Stimulated activated CD8-positive, alpha-beta memory T cell treated with anti-CD3 and anti-CD28 coated beads, Interleukin-4, amount 100 ng/mL, for 48 hours (primary cell): ENCODE data around the gene MAPKBP1.

Experiments used
- DNase-seq: peaks from one replicate; pipeline ENCODE4 v3.0.0-alpha.2; 2020

MAPKBP1 gene

DNA sequence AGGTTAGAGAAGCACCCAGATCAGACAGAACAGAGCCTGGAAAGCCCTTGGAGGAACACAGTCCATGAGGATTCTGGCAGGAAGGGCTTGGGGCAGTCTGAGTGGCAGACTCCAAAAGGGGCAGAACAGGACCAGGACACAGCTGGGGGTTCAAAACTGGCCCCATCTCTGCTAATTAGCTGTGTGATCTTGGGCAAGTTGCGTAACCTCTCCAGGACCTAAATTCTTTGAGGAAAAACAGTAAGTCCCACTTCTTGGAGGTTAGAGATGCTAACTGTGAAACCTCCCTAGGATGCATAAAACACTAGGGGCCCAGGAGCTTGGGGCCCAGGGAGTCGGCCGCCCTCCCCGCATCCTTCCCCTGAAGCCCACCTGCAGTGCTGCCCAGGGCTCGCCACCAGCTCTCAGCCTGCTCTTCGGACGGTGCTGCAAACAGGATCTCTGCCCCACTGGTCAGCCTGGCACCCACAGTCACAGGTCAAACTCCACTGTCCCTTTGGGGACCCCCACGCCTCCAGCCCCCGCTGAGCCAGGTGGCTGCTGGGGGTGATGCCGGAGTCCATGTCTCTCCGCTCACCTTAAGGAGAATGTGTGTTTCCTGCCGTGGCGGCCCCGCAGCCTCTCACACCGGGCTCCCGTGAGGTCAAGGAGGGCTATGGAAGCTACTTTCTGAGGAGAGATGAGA lies 76.3 kb downstream of the MAPKBP1 start:
- no peak for DNase-seq

DNA sequence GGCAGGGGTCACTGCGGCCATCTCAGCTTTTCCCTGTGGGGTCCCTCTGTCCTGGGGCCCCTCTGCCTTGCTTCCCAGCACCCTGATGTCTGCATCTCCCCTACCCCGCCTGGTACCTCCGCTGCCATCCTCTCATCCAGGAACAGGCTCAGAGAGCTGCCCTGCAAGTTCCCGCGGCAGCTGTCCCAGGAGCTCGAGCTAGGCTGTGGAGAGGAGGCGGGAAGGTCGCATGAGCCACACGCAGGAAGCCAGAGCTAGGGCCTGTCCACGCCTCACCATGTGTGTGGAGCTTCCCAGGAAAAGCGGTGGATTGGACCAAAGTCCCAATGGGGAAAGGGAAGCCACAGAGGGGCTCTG lies 76.9 kb downstream of the MAPKBP1 start:
- no peak for DNase-seq

DNA sequence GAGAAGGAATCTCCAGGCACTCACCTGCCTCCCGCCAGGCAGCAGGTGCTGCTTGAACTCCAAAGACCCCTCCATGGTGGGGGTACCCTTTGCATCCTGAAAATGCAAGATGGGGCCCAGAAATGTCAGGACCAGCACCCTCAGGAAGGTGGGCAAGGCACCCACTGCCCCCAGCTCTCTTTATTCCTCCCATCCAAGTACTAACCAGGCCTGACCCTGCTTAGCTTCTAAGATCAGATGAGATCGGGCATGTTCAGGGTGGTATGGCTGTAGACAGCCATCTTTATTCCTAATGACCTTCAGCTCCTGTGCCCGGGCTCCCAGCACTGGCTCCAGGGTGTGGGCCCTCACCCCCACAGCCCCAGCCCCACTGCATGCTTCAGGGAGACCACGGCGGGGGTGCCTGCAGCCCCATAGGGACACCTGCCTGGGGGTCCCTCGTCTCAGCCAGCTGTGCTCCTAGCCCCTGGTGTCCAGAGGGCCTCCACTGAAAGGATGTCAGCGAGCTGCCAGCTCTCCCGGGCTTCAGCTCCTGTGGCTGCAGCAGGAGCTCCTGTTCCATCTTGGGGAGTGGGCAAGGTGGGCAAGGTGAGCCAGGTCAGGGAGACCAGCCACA lies 77.6 kb downstream of the MAPKBP1 start:
- DNase-seq, result no peak

DNA sequence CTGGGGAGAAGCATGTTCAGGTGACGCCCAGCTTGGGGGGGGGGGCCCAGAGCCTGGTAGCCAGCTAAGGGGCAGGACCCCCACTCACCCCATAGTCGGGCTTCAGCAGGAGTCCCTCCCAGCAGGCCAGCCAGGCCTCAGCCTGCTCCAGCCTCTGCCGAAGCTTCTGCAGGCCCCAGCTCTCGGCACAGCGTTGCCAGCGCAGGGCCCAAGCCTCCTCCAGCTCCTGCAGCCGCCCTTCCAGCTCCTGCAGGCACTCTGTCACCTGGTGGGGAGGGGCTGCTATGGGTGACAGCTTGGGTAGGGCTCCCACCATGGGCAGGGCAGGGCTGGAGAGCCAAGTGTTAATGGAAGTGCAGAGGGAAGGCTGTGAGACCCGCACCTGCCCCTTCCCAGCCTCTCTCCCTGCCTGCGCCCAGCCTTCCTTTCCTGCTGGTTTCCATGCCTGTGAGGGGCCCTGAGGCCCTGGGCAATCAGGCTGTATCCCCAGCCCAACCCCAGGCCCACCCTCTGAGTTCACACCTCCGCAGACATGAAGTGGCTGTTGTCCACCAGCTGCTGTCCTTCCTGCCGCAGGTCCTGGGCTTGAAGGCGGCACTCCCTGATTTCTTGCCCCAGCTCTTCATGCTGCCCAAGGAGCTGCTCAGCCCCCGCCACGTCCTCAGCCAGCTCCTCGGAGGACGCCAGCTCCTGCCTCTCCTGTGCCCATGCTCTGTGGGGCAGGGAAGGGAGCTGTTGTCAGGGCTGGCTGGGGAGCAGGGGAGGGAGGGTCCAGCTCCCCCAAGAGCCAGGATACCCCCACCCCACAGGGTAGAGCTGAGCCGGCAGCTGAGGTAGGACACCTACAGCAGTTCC lies 78.7 kb downstream of the MAPKBP1 start:
- no peak for DNase-seq

DNA sequence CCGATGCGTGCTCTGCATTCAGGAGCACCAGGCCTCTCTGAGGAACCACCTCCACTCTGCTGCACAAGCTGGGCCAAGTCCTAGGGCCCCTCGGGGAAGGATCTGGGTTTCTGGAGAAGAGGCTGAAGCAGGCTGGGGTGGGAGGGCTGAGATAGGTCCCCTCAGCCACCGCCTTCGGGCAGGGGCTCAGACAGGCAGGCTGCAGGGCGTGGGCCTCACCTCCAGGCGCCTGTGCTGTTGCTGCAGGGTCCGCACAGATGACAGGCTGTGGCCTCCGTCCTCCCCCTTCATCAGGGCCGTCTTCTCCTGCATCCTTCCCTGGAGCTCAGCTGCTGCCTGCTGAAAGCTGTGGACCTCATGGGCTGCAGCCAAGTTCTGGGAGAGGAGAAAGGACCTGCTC lies 79.5 kb downstream of the MAPKBP1 start:
- DNase-seq, result no peak

DNA sequence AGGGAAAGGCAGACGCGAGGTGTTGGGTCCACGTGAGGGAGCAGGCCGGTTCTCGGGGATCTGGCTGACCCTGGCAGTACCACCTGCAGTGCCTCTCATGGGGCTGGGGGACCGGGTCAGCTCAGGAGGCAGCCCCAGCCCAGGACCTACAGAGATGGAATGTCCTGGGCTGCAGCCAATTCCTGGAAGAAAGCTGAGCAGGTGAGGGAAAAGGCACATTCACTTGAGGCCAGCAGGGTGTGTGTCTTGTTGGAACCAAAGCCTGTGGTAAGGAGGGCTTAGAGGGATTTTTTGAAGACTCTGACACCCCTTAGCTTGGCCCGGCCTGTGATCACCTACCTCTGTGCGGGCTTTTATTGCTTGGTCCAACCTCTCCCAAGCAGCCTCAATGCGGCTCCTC lies 80.2 kb downstream of the MAPKBP1 start:
- DNase-seq, result no peak

DNA sequence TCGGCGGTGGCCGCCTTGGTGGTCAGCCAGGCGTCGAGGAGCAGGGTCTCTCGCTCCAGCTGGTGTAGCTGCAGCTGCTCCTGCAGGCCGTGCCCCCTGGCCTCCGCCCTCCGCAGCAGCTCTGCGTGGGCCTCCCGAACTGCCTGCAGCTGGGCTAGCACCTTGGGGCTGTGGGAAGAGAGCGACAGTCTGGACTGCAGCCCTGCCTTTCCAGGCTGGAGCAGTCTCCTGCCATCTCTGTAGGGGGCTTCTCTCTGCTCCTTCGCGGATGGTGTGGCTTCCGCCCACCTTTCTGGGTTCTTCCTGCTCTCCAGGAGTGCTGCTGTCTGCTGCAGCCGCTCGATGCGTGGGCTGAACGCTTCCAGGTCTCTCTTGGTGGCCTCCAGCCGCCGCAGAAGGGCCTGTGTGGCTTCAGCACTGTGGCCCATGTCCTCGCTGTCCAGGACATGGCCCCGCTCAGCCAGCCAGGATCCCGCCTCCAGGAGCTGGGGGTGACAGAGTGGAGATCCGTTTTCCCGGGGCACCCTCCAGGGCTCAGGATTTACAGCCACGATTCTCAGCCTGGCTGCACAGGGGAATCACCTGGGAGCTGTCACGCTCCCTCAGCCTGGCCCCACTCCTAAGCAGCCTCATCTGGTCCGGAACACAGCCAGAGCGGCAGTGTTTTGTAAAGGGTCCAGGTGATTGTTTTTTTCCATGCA lies 81.1 kb downstream of the MAPKBP1 start:
- no peak for DNase-seq

DNA sequence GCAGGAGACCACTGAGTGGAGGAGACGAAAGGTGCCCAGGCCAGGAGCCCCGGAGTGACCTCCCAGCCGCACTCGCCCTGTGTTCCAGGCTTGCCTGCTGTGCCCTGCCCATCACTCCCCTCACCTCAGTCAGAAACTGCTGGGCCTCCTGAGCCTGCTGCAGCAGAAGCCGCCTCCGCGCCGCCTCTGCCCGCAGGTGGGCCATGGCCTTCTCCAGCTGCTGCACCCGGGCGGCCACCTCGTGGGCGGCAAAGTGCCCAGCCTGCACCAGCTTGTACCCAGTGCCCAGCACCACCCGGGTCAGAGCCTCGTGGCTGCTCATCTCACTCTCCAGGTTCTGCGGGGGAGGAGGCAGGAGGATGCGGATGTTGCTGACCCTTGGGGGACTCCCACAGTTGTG lies 82.0 kb downstream of the MAPKBP1 start:
- DNase-seq, result no peak

DNA sequence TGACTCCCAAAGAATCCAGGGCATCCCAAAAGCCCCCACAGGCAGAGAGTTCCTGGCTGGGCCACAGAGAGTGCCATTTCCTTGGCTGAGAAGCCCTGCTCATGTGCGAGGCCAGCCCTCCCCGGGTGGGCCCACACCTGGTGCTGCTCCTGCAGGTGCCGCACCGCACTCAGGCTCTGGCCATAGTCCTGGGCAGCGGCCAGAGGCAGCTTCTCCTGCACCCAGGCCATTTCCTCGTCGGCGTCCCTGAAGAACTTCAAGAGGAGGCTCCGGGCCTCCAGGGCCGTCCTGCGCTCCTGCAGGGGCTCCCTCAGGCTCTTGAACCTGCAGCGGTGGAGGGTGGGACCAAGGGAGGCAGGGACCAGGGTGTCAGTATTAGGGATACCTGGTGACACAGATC lies 82.4 kb downstream of the MAPKBP1 start:
- no peak for DNase-seq

DNA sequence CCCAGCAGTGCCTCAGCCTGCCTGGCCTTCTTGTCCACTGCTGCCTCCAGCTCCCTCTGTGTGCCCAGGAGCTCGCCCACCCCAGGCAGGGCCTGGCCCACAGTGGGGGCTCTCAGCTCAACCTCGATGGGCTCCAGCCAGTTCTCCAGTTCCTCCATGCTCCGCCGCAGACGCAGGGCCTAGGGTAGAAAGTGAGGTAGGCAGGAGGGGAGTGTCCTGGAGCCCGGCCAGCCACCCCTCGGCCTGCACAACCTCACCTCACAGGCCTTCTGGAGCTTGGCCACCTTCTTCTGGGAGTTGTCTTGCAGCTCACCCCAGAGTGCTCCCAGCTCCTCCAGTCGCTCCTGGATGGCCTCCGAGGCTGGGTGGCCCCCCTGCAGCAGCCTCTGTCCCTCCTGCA lies 83.0 kb downstream of the MAPKBP1 start:
- DNase-seq, result no peak

DNA sequence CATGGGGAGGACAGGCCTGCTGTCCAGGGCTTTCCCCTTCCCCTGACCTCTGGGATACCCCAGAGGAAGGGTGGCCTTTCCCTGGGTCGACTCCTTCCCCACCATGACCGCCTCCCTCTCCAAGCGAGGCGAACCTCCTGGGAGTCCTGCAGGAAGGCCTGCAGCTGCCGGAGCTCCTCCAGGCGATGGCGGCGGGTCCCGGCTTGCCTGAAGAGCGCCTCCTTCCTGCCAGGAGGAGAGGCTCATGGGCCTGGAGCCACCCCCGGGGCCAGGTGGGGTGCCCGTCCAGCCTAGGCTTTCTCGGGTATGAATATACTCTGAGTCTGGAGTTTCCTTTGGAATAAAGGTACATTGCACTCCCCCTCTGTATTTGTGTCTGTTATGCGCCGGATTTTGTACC lies 84.5 kb downstream of the MAPKBP1 start:
- no peak for DNase-seq

DNA sequence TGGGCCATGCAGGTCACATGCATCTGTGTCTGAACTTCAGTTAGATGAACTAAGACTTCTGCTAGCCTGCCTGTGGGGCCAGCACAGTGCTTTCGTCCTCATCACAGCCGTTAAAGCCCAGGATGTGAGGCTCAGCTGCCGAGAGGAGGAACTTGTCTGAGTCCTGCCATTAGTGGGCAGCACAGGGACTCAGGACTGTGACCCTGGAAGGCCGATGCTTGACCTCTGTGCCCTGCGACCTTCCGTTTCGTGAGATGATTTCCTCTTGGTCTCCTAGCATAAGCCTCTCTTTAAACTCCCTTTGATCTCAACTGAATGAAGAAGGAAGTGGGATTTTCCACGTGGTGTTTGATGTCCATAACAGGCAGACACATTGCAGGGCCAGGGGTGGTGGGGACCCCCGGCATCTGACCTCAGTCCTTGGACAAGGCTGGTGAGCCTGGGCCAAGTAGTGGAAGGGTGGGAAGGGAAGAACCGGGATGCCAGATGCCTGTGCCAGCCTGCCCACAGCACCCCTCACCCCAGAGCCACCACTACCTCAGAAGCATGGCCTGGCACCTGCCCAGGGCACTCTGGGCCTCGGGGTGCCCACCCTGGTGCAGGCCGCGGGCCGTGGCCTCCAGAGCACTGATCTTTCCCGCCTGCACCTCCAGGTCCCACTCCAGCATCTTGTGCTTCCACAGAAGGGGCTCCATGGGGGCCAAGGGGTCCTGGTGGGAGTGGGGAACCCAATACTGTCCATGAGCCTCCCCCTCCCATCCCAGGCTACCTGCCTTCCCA lies 86.0 kb downstream of the MAPKBP1 start:
- DNase-seq, result no peak

DNA sequence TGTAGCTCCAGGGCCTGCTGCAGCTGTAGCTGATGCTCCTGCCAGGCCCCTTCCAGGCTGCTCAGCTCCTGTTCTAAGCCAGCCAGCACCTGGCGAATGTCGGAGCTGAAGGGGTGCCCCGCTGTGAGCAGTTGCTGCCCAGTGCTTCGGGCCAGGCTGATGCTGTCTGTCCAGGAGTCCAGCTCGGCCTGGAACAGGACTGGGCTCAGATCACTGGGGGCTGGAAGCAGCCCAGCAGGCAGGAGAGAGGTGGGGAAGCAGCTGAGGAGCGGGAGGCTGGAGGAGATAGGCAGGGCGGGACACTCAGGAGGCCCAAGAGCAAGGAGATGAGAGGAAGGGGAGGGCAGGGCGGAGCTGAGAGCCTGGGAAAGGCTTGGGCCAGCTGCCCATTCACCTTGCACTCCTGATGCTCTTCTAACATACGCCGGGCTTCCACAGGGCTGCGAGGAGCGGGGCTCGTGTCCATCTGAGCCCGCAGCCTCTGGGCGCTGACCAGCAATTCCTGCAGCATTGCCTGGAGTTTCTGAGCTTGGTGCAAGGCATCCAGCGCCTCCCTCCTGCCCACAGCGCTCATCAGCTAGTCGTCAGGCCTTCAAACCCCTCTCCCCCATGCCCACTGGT lies 87.6 kb downstream of the MAPKBP1 start:
- no peak for DNase-seq

DNA sequence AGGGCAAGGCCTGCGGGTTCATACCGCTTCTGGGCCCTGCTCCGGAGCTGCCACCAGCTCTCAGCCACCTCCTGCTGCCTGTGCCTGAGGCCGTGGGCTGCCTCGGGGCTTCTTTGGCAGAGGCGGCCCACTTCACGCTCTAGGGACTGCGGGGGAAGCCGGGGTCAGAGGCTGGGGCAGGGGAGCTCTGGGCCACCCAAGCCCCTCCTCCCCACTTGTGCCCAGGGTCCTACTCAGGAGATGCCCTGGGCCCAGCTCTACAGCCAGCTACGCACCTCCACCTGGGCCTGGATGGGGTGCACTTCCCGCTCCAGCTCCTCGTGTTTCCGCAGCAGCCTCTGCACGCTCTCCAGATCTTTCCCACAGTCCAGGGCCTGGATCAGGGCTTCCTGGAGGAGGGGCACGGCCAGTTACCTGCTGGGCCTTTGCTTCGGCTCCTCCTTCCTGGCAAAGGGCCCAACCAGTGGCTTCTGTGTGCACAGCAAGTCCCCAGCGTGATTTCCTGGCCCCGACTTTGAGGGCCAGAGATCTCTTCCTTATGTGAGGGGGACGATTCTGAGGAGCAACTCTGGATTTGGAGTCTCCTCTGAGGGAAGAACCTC lies 88.3 kb downstream of the MAPKBP1 start:
- DNase-seq, result no peak

DNA sequence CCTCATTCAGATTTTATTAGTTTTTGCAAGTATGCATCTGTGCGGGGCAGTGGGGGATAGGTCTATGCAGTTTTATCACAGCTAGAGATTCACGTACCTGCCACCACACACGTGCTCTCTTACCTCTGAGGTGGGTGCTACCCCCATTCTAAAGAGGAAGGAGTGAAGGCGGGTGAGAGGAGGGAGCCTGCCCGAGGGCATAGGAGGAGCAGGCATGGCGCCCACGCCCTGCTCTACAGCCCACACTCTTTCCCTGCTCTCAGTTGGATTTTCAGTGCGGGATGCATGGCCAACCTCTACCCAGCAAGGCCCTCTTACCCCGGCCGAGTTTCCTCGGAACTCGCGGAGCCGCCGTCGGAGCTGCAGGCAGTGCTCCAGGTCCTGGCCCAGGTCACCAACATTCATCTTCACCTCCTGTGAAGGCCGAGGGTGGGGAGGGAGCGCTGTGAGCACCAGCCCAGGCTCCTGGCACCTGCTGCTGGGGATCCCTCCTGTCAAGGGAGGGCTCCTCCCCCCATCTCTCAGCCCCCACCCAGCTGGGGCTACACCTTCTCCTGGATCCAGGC lies 91.3 kb downstream of the MAPKBP1 start:
- no peak for DNase-seq

DNA sequence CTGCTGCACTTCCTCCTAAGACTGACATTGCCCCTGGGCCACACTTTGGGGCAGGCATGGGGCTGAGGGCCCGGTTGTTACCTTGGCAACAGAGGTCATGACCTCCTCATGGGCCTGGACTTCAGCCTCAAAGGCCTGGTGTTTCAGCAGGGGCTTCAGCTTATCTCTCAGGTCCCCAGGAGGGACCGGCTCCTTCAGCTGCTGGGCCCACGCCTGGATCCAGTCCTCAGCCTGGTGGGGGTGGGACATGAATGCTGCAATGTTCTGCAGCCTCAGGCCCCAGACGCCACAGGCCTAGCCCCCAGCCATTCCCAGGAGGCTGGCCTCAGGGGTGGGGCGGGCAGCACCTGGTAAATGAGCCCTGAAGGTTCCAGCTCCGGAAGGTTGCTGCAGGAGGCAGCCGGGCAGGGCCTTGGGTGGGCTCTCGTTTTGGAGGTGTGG lies 92.0 kb downstream of the MAPKBP1 start:
- no peak for DNase-seq

DNA sequence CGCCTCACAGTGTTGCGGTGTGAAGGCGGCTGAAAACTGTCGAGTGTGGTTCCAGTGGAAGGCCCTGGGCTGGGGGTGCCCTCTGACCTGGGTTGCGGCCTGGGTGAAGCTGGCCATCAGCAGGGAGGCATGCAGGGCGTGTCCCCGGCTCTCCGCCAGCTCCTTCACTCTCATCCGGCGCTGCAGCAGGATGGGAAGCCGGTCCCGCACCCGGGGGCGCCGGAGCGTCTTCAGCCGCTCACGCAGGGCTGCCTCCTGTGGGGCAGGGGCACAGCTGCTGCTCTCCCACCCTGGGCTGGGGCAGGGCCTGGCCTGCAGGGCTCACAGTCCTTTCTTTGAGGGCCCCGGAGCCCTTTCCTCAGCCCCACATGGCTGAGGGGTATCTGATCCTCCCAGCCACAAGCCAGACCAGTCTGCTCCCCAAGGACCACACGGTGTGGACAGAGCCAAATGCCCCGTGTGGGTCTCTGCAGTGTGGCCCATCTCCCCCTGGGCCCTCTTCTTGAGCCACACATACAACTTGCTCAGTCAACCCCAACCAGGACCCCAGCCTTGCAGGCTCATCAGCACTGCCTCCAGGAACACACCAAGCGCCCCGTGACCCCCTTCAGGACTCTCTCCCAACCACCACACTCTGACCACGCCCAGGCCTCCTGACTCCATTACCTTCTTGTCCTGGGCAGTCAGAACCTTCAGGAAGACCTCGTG lies 92.7 kb downstream of the MAPKBP1 start:
- DNase-seq, result no peak

DNA sequence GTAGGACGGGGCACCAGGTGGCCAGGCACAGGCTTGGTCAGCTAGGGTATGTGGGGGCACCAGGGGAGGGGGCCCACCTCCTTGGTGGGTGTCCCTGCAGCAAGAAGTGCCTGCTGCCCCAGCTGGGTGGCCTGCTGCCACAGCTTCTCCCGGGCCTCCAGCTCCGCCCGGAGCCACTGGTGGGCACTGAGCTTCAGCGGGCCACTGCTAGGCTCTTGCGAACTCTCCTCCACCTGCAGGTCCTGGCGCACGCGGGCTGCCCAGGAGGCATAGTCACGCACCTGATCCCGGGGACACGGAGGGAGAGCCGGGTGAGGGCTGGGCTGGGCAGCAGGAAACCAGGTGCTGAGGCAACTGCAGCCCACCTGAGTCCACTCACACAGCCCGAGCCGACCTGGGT lies 94.0 kb downstream of the MAPKBP1 start:
- DNase-seq, result no peak

DNA sequence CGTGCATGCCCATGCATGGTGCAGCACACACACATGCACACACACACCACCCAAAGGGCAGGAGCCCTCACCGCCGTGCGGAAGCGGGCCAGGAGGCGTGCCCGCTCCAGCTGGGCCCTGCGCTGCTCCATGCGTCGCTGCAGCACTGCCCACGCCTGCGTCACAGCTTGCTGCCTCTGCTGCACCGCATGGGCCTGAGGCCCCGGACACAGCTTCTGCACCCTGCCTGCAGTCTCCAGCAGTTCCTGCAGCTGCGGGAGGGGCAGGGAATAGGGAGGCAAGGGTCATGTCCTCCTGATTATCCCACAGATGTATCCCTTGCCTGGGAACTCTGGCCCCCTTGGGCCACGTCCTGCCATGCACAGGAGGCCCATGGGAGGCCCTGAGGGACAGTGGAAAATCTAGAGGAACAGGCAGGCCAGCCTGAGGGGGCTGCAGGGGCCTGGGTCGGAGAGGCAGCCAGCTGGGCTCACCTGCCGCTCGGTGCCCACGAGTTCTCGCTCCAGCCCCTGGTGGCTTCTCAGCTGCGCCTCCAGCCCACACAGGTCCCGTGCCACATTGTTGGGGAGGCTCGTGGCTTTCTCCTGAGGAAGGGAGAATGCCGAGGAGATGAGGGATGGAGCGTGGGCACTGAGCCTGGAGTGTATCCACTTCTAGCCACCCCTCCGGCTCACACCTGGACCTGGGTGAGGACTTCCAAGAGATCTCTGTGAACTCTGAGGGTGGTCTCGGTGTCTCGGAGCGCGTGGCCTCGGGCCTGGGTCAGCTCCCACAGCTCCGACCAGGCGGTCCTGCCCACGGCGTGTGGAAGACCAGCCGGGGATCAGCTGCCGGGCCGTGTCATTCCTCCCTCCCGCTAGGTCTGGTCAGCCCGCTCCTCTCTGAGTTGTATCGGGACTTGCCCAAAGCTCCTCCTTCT lies 95.7 kb downstream of the MAPKBP1 start:
- DNase-seq, result no peak

DNA sequence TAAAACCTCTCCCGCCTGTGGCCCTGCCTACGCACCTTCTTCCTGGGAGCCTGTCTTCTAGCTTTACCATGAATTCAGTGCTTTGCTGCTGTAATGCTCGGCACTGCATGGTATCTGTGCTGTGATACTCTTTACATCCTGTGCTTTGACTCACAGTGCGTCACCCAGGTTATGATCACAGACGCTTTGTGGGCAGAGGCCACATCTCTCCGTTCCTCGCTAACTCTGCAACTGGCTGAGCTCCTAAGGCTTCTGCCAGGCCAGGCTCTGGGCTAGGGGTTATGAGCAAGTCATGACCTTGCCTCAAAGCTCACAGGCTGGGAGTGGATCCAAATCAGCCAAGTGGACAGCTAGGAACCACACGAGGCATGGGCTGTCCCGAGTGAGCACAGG lies 96.4 kb downstream of the MAPKBP1 start:
- DNase-seq, result peak; percentile 73
